Erythroblast (primary cell): Measurements from ENCODE around the gene NCKAP1.
"Not testable (repeated sequence)": the region's sequence is repeated elsewhere in the genome, so short reads cannot be mapped to it uniquely, and the experiment has no call there.

Source experiments
- GATA1 ChIP-seq: IDR thresholded peaks from 2 replicates; pipeline ENCODE4 v1.6.1; 2011; ENCODE audit warnings: low read depth, mild to moderate bottlenecking, control low read depth, low read length, moderate library complexity
- POLR2A ChIP-seq: IDR thresholded peaks from 2 replicates; pipeline ENCODE4 v1.6.1; 2011; ENCODE audit warnings: mild to moderate bottlenecking, low read length

DNA sequence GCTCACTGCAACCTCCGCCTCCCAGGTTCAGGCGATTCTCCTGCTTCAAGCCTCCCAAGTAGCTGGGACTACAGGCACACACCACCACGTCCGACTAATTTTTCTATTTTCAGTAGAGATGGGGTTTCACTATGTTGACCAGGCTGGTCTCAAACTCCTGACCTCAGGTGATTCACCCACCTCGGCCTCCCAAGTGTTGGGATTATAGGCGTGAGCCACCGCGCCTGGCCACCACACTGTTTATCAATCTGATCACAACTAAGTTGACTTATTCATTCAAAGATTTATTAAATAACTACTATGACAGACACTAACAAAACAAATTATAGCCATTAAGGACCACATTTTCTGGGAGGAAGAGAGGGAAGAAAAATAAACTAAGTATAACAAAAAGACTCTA, 71.9 kb downstream of the NCKAP1 start:
- not testable (repeated sequence) for TF ChIP-seq GATA1, POLR2A
